Activated naive CD4-positive, alpha-beta T cell (primary cell): ENCODE data around the gene VAT1.
A peak's percentile ranks its signal among the peaks of the same experiment; 100 is the strongest.

Source experiments
- DNase-seq, 4 experiments: peaks; one replicate each; lab custom pipeline; 2025; lab: John Stamatoyannopoulos, UW

VAT1 gene

DNA sequence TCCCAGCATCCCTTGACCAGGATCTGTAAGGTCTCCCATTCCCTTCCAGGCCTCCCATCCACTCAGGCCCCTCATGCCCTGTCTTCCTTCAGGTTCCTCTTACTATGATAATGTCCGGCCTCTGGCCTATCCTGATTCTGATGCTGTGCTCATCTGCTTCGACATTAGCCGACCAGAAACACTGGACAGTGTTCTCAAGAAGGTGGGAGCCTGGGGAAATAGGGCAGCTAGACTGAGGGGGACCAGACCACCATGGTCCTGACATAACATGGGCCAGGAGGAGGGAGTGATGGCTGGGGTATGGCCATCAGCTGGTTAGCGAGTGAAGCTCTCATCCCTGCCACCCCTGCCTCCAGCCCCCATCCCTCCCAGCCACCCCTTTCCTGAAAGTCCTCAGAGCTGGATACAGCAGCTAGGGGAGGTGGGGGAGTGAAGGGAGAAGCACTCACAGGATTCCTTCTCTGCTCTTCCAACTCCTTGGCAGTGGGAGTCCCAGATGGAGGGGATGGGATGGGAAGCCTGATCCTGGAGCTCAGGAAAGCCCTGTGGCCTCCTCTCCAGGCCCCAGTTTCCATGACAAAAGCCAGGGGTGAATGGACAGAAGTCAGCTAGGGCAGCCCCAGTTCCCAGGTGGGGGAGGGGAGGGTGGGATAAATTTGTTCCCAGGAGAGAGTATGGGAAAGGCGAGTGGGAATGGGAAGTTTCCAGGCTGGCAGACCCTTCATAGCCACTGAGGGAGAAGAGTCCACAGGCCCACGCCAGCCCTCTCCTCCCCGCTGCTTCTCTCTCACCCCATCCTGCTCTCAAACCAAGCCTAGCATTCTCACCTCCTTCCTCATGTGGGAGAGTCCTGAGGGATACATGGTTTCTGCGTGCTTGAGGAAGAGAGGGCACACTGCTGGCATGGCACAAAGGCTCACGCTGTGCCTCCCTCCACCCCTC lies 5.2 kb upstream of the VAT1 start:
- DNase-seq, result no peak

DNA sequence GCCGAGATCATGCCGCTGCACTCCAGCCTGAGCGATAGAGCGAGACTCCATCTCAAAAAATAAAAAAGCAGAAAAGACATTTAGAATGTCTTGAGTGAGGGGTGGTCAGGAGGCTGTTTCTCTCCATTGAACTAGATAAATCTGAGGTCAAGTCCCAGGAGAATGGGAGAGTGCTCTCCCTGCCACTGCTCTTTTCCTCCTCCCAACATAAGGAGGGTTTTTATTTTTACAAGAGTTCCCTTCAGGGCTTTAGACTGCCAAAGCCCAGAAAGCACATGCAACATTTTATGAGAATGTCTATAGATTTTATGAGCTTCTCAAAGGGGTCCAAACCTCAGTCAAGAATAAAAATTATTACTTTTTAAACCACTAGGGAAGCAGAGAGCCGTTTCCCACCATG lies 4.4 kb upstream of the VAT1 start:
- no peak for DNase-seq

DNA sequence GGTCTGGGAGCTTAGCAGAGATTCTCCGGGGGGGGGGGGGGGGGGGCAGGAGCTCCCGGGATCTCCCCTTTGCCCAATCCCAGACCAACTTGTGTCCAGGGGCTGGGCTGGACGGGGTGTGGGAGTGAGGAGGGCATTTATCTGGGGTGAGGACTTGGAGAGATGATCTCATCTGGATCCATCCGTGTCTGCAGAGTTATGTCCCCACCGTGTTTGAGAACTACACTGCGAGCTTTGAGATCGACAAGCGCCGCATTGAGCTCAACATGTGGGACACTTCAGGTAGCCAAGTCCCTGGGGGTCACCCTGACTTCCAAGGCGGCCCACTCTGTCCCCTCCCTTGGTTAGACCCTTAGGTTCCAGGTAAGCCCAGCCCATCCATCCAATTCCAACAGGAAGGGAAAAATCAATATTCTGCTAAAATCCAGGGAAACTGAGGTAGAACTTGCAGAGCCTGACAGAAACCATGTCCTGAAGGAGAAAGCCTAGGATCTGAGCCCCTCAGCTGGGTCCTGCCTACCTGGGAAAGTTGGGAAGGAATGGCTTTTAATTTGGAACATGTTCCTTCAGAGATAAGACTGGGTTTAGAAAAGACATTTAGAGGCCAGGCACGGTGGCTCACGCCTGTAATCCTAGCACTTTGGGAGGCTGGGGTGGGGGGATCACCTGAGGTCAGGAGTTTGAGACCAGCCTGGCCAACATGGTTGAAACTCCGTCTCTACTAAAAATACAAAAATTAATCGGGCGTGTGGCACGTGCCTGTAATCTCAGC lies 3.8 kb upstream of the VAT1 start:
- no peak for DNase-seq

DNA sequence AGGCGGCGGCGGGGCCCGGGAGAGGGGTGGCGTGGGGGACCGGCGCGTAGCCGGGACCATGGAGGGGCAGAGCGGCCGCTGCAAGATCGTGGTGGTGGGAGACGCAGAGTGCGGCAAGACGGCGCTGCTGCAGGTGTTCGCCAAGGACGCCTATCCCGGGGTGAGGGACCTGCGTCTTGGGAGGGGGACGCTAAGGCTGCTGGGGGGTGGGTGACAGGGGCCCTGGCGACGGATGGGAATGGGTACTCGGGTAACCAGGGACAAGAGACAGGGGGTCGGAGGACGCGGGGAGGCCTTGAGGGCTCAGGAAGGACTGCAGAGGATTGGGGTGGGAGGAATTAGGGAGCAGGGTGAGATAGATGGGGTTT lies 3.1 kb upstream of the VAT1 start:
- no peak for DNase-seq

DNA sequence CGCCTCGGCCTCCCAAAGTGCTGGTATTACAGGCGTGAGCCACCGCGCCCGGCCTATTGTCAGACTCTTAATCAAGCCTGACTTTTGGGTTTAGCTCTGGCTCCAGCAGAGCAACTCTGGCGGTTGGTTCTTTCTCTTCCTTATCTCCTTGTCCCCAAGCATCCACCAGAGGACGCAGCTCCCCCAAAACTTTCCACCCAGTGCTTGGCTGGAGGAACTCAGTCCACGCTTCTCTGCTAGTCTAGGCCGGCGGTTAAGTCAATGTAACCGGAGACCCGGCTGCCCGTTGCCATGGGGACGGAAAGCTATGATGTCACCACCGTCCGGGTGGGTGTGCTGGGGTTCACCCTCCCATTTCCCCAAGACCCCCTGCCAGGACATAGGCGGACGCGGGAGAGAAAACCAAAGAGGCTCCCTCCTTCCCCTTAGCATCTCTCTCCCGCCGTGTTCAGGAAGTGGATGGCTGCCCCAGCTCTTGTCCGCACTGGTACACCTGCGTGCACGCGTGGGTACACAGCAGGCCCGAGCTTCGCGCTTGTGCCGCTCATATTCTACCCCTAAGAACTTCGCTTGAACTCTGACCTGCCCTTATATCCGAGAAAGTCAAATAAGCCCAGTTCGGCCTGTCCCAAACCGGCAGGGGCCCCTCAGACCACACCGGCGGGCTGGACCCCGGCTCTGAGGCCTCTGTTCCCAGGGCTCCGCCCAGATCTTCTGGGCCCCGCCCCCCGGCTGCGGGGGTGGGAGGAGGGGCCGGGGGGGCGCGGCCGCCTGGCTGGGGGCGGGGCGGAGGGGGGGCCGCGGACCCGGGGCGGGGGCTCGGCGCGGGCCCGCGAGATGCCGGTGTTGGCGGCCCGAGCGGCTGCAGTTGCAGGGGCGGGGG lies 2.5 kb upstream of the VAT1 start, which contains the start of gene RND2:
Gene RND2 (plus strand): TSS at position 825 of the 883 bp plus-strand sequence. CDS start 117 bp downstream, outside the sequence.
- peak in 3 of 4 experiments; percentile 34 to 67 (median 48) for DNase-seq

DNA sequence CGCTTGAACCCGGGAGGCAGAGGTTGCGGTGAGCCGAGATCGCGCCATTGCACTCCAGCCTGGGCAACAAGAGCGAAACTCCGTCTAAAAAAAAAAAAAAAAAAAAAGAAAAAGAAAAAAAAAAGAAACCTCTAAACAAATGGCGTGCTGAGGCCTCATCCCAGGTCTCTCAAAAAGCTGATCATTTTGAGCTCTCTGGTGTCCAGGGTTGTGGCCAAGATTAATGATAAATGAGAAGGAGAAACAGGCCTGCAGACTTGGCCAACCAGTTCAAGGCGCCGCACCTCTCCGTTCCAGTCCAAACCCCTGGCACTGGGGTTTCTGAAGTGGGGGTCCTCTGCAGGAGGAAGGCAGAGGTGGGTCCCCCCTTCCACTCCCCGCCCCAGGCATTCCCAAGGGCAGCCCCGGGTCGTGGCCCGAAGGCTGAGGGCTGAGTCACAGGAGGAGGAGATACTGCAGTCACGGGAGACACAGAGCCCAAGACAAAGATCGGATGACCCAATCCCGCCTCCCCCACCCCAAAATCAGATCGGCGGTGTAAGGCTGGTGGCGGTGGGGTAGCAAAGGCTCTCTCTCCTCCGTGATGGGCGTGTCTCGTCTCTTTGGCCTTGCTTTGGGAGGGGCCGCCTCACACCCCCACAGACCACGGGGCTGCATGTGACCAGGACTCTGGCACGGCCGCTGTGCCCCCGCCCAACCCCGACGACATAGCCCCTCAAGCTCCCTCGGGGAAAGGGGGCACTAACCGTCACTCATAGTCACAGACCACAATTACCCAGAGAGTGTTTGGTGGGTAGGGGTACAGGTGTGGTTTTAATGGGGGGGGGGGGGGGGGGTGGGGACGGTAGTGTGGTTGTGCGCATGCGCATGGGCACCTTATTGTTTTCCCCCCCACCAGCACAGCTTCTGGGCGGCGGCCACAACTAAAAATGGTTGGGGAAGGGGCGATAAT lies 1.1 kb downstream of the VAT1 start:
- DNase-seq, result peak in 1 of 4 experiments; percentile 32

DNA sequence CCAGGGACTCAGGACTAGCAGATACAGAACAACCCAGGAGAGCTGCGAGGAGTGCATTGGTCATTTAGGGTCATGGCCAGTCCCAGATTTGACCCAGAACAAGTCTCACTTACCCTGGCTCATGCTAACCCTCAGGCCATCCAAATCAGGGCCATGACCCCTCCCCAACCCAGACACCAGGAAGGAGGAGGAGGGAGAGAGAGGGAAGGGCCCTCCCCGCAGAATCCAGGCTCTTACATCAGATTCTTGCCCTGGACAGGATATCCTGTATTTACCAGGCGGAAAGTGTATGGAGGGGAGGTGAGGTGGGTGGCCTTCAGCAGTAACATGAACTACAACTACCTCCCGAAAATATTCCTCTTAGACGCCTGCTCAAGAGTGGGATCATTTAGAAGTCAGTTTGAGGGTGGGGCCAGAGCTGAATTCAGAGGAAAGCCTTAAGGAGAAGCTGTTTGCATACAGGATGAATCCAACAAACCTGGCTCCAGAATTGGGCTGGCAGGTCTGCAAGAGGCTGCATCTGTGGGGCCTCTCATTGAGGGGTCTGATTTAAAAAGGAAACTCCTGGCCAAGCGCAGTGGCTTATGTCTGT lies 2.1 kb downstream of the VAT1 start:
- no peak for DNase-seq

DNA sequence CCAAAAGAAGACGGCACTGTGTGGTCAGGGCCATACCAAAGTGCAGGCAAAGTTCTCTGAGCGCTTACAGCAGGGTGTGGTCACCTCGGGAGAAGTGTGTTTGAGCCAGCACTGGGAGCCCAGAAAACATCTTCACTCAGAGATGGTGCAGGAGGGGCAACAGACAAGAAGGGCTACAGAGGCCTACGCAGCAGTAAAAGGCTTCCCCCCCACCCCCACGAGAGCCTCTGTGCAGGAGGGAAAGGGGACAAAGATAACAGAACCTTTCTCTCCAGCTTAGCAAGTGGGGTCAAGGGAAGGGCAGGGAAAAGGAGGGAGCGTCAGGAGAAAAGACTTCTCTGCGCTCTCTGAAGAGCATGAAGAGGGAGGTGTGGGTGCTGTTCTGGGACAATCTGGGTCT lies 2.8 kb downstream of the VAT1 start:
- no peak for DNase-seq

DNA sequence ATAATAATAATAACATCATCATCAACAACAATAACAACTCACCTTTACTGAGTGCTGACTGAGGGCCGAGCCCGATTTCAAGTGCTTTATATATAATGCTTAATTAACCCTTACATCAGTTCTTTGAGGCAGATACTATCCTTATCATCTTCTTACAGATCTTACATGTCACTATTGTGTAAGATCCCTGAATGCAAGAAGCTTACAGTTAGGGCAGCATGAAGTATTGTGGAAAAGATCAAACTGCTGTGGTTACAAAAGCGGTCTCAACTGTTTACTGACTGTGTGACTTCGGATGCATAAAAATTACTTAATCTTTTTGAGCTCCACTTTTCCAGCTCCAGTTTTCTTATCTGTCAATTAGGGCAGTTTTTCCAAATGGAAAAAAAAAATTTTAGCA lies 3.3 kb downstream of the VAT1 start:
- no peak for DNase-seq

DNA sequence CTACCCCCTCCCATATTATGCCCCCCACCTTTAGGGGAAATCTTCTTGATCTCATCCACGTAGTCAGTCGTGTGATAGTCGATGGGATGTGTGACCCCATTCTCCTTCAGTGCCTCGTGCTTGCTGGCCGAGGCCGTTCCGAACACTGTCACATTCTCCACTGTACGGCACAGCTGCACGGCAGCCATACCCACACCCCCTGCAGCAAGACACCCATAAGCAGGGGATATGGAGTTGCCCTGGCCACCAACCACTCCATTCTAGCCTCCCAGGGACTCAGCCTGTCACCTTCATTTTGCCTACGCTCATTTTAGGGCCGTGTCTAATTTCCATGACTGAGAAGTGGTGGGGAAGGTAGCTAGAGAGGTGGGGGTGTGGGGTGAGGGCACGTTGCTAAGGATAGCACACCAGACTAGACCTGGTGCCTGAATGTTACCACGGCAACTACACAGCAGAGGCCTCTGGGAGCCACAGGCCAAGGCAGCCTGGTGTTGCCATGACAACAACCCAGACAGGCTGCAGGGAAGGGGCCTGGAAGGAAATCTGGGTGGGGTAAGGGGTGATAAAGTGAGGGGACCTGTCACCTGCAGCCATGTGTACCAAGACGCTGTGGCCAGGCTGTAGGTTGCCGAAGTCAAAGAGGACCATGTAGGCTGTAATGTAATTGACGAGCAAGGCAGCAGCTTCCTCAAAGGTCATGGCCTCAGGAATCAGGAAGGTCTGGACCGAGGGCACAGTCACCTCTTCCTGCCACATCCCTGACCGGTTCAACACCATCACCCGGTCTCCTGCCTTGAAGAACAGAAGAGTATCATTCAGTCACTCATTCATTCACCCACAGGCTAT lies 4.0 kb downstream of the VAT1 start:
- DNase-seq, result no peak

DNA sequence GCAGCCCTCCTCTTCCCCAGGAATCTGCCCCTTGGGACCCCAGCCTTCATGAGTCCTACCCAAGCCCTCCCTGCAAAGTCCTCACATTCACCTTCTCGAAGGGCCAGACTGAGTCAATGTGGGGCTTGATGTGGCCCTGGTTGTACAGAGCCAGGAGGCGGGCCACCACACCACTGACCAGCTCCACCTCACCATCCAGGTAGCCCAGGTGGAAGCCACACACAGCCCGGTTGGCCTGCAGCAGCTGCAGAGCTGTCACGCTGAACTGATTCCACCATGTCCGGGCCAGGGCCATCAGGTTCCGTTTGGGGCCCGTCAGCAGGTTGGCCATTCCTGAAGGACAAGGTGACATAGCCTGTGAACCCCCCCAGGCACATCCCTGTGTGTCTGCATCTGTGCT lies 6.0 kb downstream of the VAT1 start:
- DNase-seq, result no peak

DNA sequence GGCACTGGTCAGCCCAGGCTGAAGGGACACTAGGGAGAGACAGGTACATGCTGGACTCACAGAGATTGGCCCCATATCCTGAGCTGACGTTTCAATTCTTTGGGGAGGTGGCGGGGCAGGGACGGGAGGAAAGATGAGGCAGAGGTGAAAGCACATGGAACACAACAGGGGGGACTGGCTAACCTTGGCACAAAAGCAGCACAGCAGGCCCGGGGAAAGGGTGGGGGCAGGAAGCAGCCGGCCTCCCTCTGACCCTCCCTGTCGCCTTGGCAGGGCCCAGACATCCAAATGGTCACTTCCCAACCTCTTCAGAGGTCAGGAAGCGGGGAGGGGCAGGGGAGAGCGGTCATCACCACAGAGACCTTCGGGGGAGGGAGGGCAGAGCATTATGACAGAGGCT lies 6.6 kb downstream of the VAT1 start:
- DNase-seq, result no peak

DNA sequence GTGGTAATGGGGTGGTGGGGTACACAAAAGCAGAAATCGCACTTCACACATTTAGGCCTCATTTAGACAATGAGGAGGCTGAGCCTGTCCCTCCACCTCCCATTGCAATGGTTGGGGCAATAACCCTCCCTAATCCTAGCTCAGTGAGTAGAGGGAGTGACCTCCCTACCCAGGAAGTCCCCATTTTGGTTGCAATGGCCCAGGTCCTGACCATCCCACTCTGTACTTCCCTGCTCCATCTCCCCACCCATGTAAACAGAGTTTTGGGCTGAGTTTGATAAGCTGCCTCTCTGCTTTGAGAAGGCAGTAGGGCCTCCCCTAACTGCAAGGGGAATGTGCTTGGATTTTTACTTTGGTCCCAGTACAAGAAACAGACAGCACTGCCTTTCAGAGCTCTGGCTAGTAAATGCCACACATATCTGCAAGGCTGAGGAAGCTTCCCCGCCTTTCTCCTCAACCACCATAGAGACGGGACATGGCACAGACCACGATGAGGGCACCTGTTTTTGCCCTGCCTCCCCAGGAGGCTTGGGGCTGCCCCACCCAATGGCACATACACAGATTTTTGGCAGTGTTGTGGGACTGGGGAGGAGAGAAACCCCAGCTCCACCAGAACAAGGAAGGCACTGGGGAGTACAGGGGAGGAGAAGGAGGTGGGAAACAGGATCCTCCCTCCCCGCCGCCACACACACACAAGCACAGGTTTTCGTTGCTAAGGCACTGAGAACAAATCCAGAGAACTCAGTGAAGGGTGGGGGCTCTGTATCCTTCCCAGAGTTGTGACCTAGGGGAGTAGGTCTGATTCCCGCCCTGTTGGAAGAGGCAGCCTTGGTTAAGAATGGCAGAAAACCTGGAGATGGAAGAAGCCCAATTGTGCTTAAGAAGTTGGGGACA lies 7.3 kb downstream of the VAT1 start:
- DNase-seq, result no peak

DNA sequence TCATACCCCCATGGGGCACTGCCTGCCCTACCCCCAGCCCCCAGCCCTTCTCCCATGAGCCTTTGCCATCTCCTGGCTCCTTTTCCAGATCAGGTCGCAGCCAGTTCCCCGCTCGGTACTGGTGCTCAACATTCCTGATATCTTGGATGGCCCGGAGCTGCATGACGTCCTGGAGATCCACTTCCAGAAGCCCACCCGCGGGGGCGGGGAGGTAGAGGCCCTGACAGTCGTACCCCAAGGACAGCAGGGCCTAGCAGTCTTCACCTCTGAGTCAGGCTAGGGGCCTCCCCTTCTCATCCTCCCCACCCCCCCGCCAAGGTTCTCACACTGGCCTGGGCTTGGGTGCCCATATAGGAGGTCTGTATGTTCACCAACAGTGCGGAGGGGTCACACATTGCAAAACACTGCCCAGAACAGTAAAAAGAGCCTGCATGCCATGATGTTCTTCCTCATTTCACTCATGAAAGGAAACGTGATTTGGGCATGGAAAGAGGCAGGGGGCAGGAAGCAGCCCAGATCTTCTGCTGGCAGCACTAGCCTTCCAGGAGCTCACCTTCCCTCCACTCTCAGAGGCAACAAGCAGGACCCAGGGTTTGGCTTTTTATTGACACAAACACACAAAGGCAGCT lies 8.1 kb downstream of the VAT1 start:
- no peak for DNase-seq

DNA sequence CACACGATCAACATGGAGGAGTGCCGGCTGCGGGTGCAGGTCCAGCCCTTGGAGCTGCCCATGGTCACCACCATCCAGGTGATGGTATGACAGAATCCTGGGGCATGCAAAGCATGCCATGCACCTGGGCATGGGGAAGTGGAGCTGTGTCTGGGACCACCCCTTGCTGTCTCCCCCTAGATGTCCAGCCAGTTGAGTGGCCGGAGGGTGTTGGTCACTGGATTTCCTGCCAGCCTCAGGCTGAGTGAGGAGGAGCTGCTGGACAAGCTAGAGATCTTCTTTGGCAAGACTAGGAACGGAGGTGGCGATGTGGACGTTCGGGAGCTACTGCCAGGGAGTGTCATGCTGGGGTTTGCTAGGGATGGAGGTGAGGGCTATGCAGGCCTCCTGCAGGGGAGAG lies 8.9 kb downstream of the VAT1 start:
- DNase-seq, result no peak

DNA sequence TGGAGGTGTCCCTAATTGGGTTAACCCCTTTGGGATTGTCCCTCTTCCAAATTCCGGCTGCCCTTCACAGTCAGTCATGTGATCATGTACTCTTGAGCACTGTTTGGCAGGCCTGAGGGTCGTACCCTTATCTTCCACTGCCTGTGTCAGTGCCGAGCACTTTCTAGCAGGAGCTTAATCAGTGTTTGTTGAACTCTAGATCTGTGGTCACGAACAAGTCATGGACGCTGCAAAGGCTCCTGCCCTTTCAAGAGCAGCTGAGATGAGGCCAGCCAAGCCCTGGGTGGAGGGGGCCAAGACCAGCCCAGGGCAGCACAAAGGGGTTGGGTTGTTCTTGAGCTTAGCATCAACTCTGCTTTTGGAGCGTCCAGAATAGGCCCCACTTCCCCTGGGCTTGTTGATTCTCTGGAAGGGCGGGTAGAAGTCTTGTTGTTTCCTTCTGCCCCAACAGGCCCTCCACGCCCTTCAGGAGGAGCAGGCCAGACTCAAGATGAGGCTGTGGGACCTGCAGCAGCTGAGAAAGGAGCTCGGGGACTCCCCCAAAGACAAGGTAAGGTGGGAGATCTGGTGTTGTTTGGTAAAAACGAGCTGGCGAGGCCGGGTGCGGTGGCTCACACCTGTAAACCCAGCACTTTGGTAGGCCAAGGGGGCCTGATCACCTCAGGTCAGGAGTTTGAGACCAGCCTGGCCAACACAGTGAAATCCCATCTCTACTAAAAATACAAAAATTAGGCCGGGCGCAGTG lies 10.3 kb downstream of the VAT1 start:
- DNase-seq, result no peak

DNA sequence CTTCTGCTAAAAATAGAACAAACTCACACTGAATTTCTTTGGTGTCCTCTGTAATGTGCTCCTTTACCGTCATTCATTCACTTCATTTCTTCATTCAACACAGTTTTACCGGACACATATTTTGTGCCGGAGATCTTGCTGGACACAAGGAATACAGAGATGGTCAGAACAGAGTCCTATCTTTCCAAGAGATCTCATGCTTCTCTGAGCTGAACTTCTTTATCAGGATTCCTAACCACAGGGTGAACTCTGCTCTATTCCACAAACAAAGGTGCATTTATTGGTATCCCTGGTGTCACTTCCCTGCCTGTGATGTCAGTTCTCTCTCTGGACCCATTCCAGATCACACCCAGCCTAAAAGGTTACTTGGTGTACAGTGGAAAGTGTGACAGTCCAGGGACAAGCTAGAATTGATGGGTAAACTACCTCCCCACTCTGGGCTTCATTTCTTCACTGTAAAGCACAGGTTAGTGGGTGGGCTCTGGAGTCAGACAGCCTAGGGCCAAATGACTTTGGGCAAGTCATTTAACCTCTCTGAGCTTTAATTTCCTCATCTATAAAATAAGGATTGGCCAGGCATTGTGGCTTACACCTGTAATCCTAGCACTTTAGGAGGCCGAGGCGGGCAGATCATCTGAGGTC lies 11.4 kb downstream of the VAT1 start:
- no peak for DNase-seq
